GM12878 (cell line): ENCODE measurements around the gene FXYD7. TPM values are rescaled to one million over a fixed set of nuclear protein-coding genes. Genes with fewer than 3 reads are reported as not detected.

Experiments
- DPF2 ChIP-seq: fragments of 450-650 bp; IDR thresholded peaks from 2 replicates; pipeline ENCODE4 v1.6.1; 2017; ENCODE audit warnings: mild to moderate bottlenecking
- FOXK2 ChIP-seq: fragments of 450-650 bp; IDR thresholded peaks from 2 replicates; pipeline ENCODE4 v1.6.1; 2017; ENCODE audit warnings: mild to moderate bottlenecking, moderate library complexity
- IKZF1 ChIP-seq: fragments of 450-650 bp; conservative IDR thresholded peaks from 2 replicates; pipeline ENCODE4 v1.6.1; 2017; ENCODE audit warnings: antibody characterized with exemption, mild to moderate bottlenecking
- NR2C1 ChIP-seq: fragments of 450-650 bp; IDR thresholded peaks from 2 replicates; pipeline ENCODE4 v1.6.1; 2017; ENCODE audit warnings: antibody characterized with exemption, mild to moderate bottlenecking, moderate library complexity
- NRF1 ChIP-seq: conservative IDR thresholded peaks from 2 replicates; pipeline ENCODE4 v1.6.1; 2011; ENCODE audit warnings: mild to moderate bottlenecking, low read depth, low read length, improper control_type of control experiment
- POLR2A ChIP-seq: IDR thresholded peaks from 2 replicates; pipeline ENCODE4 v1.6.1; 2011; ENCODE audit warnings: low read depth, mild to moderate bottlenecking, low read length
- RELA ChIP-seq: fragments of 450-650 bp; IDR thresholded peaks from 2 replicates; pipeline ENCODE4 v1.8.0; 2014; ENCODE audit warnings: borderline replicate concordance; ENCODE audit not compliant: partially characterized antibody
- SIX5 ChIP-seq: IDR thresholded peaks from 2 replicates; pipeline ENCODE4 v1.6.1; 2011; ENCODE audit warnings: mild to moderate bottlenecking, low read depth, low read length, moderate library complexity; ENCODE audit not compliant: severe bottlenecking
- SP1 ChIP-seq: IDR thresholded peaks from one replicate; pipeline ENCODE4 v1.6.1; 2011; ENCODE audit warnings: low read depth, low read length
- SPI1 ChIP-seq: IDR thresholded peaks from 2 replicates; pipeline ENCODE4 v1.6.1; 2011; ENCODE audit warnings: low read depth, mild to moderate bottlenecking, low read length, moderate library complexity, borderline replicate concordance; ENCODE audit not compliant: insufficient read depth
- SUZ12 ChIP-seq: fragments of 200-600 bp; sonication (generic); IDR thresholded peaks from one replicate; pipeline ENCODE4 v1.6.1; 2018; ENCODE audit warnings: antibody characterized with exemption, mild to moderate bottlenecking; ENCODE audit not compliant: unreplicated experiment
- TCF3 ChIP-seq: IDR thresholded peaks from 2 replicates; pipeline ENCODE4 v1.6.1; 2012; ENCODE audit warnings: low read depth, mild to moderate bottlenecking, low read length, borderline replicate concordance; ENCODE audit not compliant: insufficient read depth
- TCF7 ChIP-seq: IDR thresholded peaks from 2 replicates; pipeline ENCODE4 v1.6.1; 2014; ENCODE audit warnings: antibody characterized with exemption, borderline replicate concordance
- ZNF207 ChIP-seq: fragments of 450-650 bp; IDR thresholded peaks from 2 replicates; pipeline ENCODE4 v1.6.1; 2014; ENCODE audit warnings: antibody characterized with exemption, mild to moderate bottlenecking, borderline replicate concordance
- ZZZ3 ChIP-seq: IDR thresholded peaks from 2 replicates; pipeline ENCODE4 v1.6.1; 2011; ENCODE audit warnings: low read depth; ENCODE audit not compliant: control insufficient read depth, insufficient read length
- polyA plus RNA-seq, 11 experiments: library from polyadenylated mRNA; depleted of rRNA in 4 of 11; unstranded in 6 of 11; stranded (reverse) in 5 of 11; fragments of >200 nt; fragmentation: Nextera tagmentation in 4 of 11; fragmentation: Illumina TruSeq in 1 of 11; extraction: Ambion mirVana in 4 of 11; extraction: Trizol in 1 of 11; gene quantifications; 1 replicate in 1 of 11; 2 replicates in 10 of 11; pipeline versions ENCODE4 v1.2.1 to v1.2.3, GENCODE V29; 2011 to 2016; ENCODE audit warnings: inconsistent platforms in 2 of 11, missing spikeins in 2 of 11, low read depth in 1 of 11
- total RNA-seq, 4 experiments: library from RNA; depleted of rRNA in 3 of 4; stranded (reverse); fragments of >200 nt in 3 of 4; fragmentation: Illumina TruSeq in 1 of 4; extraction: Trizol in 1 of 4; gene quantifications; 2 replicates each; pipeline versions ENCODE4 v1.2.1 to v1.2.3, GENCODE V29; 2013 to 2021
- TF ChIP-seq, protein P1 (sequence below): fragments of 450-650 bp; IDR thresholded peaks from 2 replicates; pipeline ENCODE4 v1.6.1; 2018; ENCODE audit warnings: mild to moderate bottlenecking, low read depth, moderate library complexity; ENCODE audit not compliant: partially characterized antibody

Gene FXYD7
- total and polyA plus RNA-seq, 10 of the 15 experiments (the other 5 are each of a cell fraction or from before 2014, with no cell fraction given), result 0.07 to 0.28 (median 0.12) TPM; not detected in 7

DNA sequence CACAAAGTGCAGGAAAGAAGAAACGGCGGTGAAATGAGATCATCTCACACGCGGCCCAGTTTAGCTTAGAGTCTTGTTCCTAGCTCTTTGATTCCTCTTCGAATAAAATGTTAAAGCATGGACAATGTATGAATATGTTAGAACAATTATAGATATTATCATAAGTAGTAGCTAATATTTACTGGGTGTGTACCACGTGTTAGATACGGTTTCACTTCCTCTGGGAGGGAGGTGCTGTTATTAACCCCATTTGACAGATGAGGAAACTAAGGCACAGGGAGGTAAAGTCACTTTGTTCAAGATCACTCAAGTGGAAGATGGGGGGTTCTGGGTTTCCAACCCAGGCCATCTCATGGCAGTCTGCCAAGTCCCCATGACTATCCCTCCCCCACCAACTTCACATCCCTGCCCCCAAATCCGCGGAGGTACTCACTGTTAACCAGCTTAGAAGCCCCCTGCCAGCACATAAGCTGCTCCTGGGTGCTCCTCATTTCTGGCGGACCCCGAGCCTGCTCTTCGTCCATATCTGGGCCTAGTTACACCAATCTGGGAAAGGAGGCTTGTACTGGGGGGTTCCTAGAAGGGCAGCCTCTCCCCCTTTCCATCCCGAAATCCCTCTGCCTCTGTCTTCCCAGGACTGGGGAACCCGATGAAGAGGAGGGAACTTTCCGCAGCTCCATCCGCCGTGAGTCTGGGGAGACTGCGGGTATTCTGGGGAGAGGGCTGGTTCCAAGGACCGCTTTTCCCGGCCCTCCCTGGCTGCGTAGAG, 1.0 kb upstream of the FXYD7 start (continued):
- TF ChIP-seq, protein P1, sequence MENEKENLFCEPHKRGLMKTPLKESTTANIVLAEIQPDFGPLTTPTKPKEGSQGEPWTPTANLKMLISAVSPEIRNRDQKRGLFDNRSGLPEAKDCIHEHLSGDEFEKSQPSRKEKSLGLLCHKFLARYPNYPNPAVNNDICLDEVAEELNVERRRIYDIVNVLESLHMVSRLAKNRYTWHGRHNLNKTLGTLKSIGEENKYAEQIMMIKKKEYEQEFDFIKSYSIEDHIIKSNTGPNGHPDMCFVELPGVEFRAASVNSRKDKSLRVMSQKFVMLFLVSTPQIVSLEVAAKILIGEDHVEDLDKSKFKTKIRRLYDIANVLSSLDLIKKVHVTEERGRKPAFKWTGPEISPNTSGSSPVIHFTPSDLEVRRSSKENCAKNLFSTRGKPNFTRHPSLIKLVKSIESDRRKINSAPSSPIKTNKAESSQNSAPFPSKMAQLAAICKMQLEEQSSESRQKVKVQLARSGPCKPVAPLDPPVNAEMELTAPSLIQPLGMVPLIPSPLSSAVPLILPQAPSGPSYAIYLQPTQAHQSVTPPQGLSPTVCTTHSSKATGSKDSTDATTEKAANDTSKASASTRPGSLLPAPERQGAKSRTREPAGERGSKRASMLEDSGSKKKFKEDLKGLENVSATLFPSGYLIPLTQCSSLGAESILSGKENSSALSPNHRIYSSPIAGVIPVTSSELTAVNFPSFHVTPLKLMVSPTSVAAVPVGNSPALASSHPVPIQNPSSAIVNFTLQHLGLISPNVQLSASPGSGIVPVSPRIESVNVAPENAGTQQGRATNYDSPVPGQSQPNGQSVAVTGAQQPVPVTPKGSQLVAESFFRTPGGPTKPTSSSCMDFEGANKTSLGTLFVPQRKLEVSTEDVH, result no peak
- TF ChIP-seq DPF2 (peak; percentile 53; the same call in 1 of the 2 replicates), ZZZ3 (no peak), SP1 (no peak), TCF3 (no peak), NR2C1 (no peak), ZNF207 (no peak), TCF7 (no peak), SPI1 (peak; percentile 93), SUZ12 (no peak), POLR2A (no peak), NRF1 (no peak), IKZF1 (no peak), RELA (no peak), FOXK2 (no peak), SIX5 (no peak)
